Erythroblast (primary cell): ENCODE data around the gene CTSF.

Experiments
- GATA1 ChIP-seq: IDR thresholded peaks from 2 replicates; pipeline ENCODE4 v1.6.1; 2011; ENCODE audit warnings: low read depth, mild to moderate bottlenecking, control low read depth, low read length, moderate library complexity
- POLR2A ChIP-seq: IDR thresholded peaks from 2 replicates; pipeline ENCODE4 v1.6.1; 2011; ENCODE audit warnings: mild to moderate bottlenecking, low read length

GRCh38 chr11:66586136-66586535 lies 17.7 kb upstream of the CTSF start:
- TF ChIP-seq POLR2A (no peak), GATA1 (no peak)
